Heart left ventricle (tissue), 16 donors: ENCODE measurements around the gene DTX1. TPM values are rescaled to one million over a fixed set of nuclear protein-coding genes. Genes with fewer than 3 reads are reported as not detected.

Source experiments
- ATAC-seq, 4 donors: fragments of 200-7000 bp; cut with Tn5 transposase; one replicate each; pipeline ENCODE4 v1.9.1; 2020 to 2022; ENCODE audit warnings: moderate library complexity in 4 of 4, mild to moderate bottlenecking in 3 of 4, moderate number of reproducible peaks in 1 of 4
- DNase-seq, 5 donors: peaks; one replicate each; pipeline ENCODE4 v3.0.0-alpha.2; 2020
- H3K27ac ChIP-seq, 12 donors: fragments of 200-600 bp; sonication (generic) in 4 of 12; one replicate each; pipeline versions ENCODE4 v1.5.0 to v1.8.0; 2016 to 2022; ENCODE audit warnings: mild to moderate bottlenecking in 2 of 12
- H3K27me3 ChIP-seq, 9 donors: fragments of 200-600 bp; sonication (generic) in 2 of 9; one replicate each; pipeline versions ENCODE4 v1.5.1 to v1.8.0; 2016 to 2022; ENCODE audit warnings: mild to moderate bottlenecking in 3 of 9
- H3K36me3 ChIP-seq, 9 donors: fragments of 200-600 bp; sonication (generic) in 2 of 9; one replicate each; pipeline versions ENCODE4 v1.5.0 to v1.8.0; 2018 to 2022; ENCODE audit warnings: mild to moderate bottlenecking in 2 of 9
- H3K4me1 ChIP-seq, 12 donors: fragments of 200-600 bp; sonication (generic) in 4 of 12; one replicate each; pipeline versions ENCODE4 v1.5.0 to v1.8.0; 2016 to 2022; ENCODE audit warnings: mild to moderate bottlenecking in 3 of 12
- H3K4me3 ChIP-seq, 12 donors: fragments of 200-600 bp; sonication (generic) in 4 of 12; one replicate each; pipeline versions ENCODE4 v1.5.0 to v1.8.0; 2017 to 2022; ENCODE audit warnings: mild to moderate bottlenecking in 9 of 12, moderate library complexity in 4 of 12
- H3K9me3 ChIP-seq, 12 donors: fragments of 200-600 bp; sonication (generic) in 4 of 12; one replicate each; pipeline versions ENCODE4 v1.5.0 to v1.8.0; 2016 to 2022; ENCODE audit warnings: mild to moderate bottlenecking in 1 of 12
- CTCF ChIP-seq, 12 donors: fragments of 200-600 bp; sonication (generic) in 4 of 12; IDR thresholded peaks; one replicate each; pipeline versions ENCODE4 v1.5.0 to v1.8.0; 2018 to 2022; ENCODE audit warnings: antibody characterized with exemption in 12 of 12, mild to moderate bottlenecking in 5 of 12
- POLR2A ChIP-seq, 2 donors: fragments of 450-650 bp; IDR thresholded peaks; one replicate each; pipeline ENCODE4 v1.6.1; 2017; ENCODE audit warnings: antibody characterized with exemption in 2 of 2, mild to moderate bottlenecking in 2 of 2, moderate library complexity in 2 of 2
- WGBS, 4 donors: extraction: QIAGEN DNeasy Blood & Tissue Kit in 2 of 4; methylation state at CpG; one replicate each; pipeline versions ENCODE4 v1.1.5 to v1.1.7; 2013 to 2018; 5-methylcytosine and 5-hydroxymethylcytosine counted together
- intact Hi-C, 10 donors: fragments of 100-400 bp; cut with DNase I; formaldehyde crosslinking; loops; one replicate each; pipeline versions ENCODE4 v1.11.1 to v1.14.2; 2022
- polyA plus RNA-seq, 2 donors: library from polyadenylated mRNA; stranded (reverse); fragments of 200-250 nt; gene quantifications; one replicate each; pipeline ENCODE4 v1.2.3, GENCODE V29; 2013
- total RNA-seq, 9 donors: library from RNA; depleted of rRNA in 2 of 9; stranded (reverse); fragments of >200 nt in 2 of 9; fragmentation: NEBNext Ultra II Directional in 3 of 9; extraction: Animal tissue kit (Norgen Biotek cat#: 25700) in 3 of 9; gene quantifications; one replicate each; pipeline versions ENCODE4 v1.1.0 to v1.2.4, GENCODE V29; 2016 to 2023
- donor health status: ischemic (EF 13 %, LVEDD 7.1; RV severe dilation, severe dysfunction).
- donor health status: healthy with polysubstance abuse.
- donor health status: DM: no; HTN: yes; CAD: no.
- donor health status: DM: no; HTN: no; CAD: no.
- donor health status: ischemic (EF 25% LVEDD 6.9; RV normal size, moderate dysfunction).
- donor health status: ischemic (EF 25% LVEDD 5.7; RV mildly dilated, moderate dysfunction).
- donor health status: healthy.
- donor health status: DM: yes; HTN: yes; CAD: no.
- donor health status: ischemic (EF 35%, LVEDD 5.7; RV mildly dilated, moderate dysfunction).
- donor health status: nonischemic (EF 11% LVEDD 7.7; RV severe dilation, severe dysfunction).
- donor health status: DM: yes; HTN: yes; CAD: no.
- donor health status: PGD.
- donor health status: ischemic (EF 29% LVEDD 5.4; RV normal size, mild dysfunction).
- donor health status: nonischemic (EF 23%, LVEDD 6.1; RV moderate dilation, normal function).

Gene DTX1
- total and polyA plus RNA-seq, 11 donors = 0.50 to 3.2 (median 1.8) TPM

GRCh38 chr12:113054948-113055486, 1.5 kb upstream of the DTX1 start:
- ATAC-seq (no peak), DNase-seq (no peak)
- peaks cover 8 to 52% (median 26%) of the 10 kb centered on the region in 9 donors for H3K27me3 ChIP-seq
- intact Hi-C loops = loop anchor here in 2 of 10 donors (5.0 kb wide), 2 partner anchors 42 to 117 kb away; no protein-coding TSS in a partner anchor
- TF ChIP-seq CTCF (IDR thresholded peaks at IDR 0.05) = no peak
- TF ChIP-seq POLR2A (IDR thresholded peaks at IDR 0.05) = no peak
- WGBS, 4 donors = 63 to 71% (median 66%) methylated on average over 4 of the region's 4 CpGs
- H3K36me3 ChIP-seq = no peaks in the 10 kb centered on the region
- peaks cover 0 to 16% (median 6%) of the 10 kb centered on the region in 12 donors for H3K4me1 ChIP-seq
- H3K27ac ChIP-seq = no peak overlapping the region
- H3K4me3 ChIP-seq = no peak overlapping the region
- no peaks in the 10 kb centered on the region for H3K9me3 ChIP-seq

DNA sequence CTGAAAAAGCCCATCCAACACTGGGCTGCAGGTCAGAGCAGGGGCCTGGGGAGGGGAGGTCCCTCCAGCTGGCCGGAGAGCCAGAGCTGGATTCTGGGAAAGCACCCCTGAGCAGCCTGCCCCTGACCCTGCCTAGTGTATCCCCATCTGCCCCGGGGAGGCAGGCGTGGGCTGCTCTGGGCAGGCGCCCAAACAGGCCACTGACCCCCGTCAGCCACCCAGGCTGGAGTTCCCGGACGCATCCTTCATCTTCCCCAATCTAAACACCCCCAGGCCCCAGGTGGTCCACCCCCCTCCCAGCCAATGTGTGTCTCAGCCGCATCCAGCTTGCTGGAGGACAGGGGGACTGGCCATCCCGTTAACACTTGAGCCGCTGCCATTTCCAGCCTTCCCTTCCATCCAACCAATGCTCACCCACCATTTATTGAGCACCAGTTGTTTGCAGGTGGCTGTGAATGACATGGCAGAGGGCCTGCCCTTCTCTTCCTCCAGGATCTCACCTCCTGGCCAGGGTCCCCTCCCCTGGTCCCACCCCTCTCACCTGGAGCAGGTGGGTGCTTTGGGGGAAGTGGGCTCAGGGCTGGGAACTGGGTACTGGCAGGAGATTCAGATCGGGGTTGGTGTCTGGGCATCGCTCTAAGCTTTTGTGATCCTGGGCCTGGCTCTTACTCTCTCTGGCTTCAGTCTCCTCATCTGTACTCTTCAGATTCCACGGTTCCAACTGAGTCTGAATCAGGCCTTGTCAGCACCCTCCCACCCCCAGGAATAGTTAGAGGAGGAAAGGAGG, 743 bp upstream of the DTX1 start:
- TF ChIP-seq CTCF (IDR thresholded peaks at IDR 0.05) (no peak), POLR2A (IDR thresholded peaks at IDR 0.05) (no peak)
- H3K9me3 ChIP-seq = no peaks in the 10 kb centered on the region
- no peak overlapping the region for H3K27ac ChIP-seq
- DNase-seq (no peak), ATAC-seq (peak in 2 of 4 donors; percentile 11 to 31)
- intact Hi-C loops = no loop called here
- peak overlapping the region in 7 of 12 donors; percentile 61 to 71 (median 65) for H3K4me3 ChIP-seq
- H3K4me1 ChIP-seq = peaks cover 0 to 16% (median 6%) of the 10 kb centered on the region in 12 donors
- peaks cover 8 to 52% (median 26%) of the 10 kb centered on the region in 9 donors for H3K27me3 ChIP-seq
- WGBS, 4 donors = 52 to 58% (median 56%) methylated on average over 10 to 13 of the region's 13 CpGs
- no peaks in the 10 kb centered on the region for H3K36me3 ChIP-seq

DNA sequence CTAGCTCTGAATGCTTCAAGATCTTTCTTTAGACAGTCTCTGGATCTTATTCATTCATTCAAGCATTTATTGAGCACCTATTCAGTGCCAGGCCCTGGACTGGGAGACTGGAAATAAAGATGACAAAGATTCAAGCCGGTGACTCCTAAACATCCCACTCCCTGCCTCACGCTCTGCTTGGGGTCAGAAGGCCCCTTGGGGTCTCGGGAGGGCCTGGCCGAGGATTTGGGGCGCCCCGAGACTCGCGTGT, 224 bp upstream of the DTX1 start:
- H3K4me1 ChIP-seq = peaks cover 0 to 16% (median 6%) of the 10 kb centered on the region in 12 donors
- peak overlapping the region; percentile 45 to 71 (median 64) for H3K4me3 ChIP-seq
- ATAC-seq = no peak
- no peaks in the 10 kb centered on the region for H3K36me3 ChIP-seq
- peak overlapping the region in 5 of 12 donors; percentile 26 to 68 (median 64) for H3K27ac ChIP-seq
- H3K27me3 ChIP-seq = peaks cover 8 to 52% (median 26%) of the 10 kb centered on the region in 9 donors
- no peak for TF ChIP-seq CTCF (IDR thresholded peaks at IDR 0.05)
- no peak for TF ChIP-seq POLR2A (IDR thresholded peaks at IDR 0.05)
- intact Hi-C loops = no loop called here
- 8 to 11% (median 8%) methylated on average over 7 to 8 of the region's 8 CpGs for WGBS, 4 donors
- DNase-seq = no peak
- H3K9me3 ChIP-seq = no peaks in the 10 kb centered on the region
